T-helper 9 cell (primary cell): Measurements from ENCODE around the gene COL4A3.
"Not testable (repeated sequence)": the region's sequence is repeated elsewhere in the genome, so short reads cannot be mapped to it uniquely, and the experiment has no call there.

ENCODE experiments used
- DNase-seq: peaks from one replicate; pipeline ENCODE4 v3.0.0-alpha.2; 2020

Gene COL4A3

DNA sequence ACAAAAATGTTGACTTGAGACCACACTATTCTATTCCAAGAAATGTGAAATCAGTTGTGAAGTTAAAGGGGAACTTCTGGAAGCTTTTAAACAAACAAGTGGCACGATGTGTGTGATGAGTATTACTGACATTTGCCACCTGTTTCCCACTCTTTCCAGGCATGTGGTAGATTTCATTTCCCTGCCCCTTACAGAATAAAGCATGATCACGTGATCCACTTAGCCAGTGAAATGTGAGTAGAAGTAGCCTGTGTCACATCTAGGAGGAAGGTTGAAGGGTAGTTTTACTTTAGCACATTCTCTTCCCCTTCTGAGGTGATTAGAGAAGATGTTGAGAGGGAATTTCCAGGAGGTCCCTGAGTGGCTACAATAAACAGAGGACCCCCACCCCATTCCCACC lies 4.3 kb upstream of the COL4A3 start:
- DNase-seq: no peak

GRCh38 chr2:227161947-227162346 lies 2.5 kb upstream of the COL4A3 start:
- no peak for DNase-seq

DNA sequence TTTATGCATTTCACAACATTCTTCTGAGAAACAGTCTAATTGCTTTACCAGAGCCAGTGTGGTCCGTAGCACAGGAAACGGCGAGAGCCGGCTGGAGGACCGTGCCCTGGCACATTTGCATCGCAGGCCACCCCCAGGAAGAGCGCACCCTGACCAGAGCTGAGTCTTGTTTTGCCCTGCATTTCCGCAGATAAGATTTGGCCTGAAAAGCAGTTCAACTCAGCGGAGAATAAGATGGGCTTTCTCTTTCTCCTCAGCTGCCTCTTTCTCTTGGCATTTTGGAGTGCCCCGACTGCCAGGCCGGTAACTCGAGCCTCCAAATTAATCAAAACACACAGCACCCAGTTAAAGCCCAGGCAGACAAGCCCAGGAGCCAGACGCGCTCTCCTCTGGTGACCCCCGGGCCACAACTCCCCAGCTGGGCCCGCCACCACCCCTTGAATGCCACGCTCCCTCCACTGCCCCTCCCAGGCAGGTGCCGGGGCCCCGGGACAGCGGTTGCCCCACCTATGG lies 883 bp upstream of the COL4A3 start:
- DNase-seq: no peak

DNA sequence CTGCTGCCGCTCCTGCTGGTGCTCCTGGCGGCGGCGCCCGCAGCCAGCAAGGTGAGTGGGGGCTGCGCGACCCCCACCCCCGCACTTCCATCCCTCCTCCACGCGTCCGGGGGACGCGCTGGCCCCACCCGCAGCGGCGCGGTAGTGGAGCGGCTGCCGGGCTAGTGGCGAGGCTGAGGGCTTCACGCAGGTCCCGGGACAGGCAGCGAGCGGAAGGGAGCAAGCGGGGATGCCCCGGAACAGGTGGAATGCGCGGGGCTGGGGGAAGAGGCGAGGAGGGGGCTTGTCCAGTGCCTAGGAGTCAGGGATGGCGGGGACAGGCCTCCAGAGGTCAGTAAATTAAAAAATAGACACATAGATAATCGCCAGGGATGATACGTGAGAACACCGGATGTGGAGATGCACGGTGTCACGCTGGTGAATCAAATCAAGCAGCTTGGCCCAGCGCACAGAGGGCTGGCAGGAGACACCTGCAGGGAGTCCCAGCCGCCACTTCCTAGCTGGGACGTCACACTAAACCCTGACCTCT lies 403 bp downstream of the COL4A3 start:
- DNase-seq: no peak

GRCh38 chr2:227171779-227172178 lies 7.4 kb downstream of the COL4A3 start:
- not testable (repeated sequence) for DNase-seq

DNA sequence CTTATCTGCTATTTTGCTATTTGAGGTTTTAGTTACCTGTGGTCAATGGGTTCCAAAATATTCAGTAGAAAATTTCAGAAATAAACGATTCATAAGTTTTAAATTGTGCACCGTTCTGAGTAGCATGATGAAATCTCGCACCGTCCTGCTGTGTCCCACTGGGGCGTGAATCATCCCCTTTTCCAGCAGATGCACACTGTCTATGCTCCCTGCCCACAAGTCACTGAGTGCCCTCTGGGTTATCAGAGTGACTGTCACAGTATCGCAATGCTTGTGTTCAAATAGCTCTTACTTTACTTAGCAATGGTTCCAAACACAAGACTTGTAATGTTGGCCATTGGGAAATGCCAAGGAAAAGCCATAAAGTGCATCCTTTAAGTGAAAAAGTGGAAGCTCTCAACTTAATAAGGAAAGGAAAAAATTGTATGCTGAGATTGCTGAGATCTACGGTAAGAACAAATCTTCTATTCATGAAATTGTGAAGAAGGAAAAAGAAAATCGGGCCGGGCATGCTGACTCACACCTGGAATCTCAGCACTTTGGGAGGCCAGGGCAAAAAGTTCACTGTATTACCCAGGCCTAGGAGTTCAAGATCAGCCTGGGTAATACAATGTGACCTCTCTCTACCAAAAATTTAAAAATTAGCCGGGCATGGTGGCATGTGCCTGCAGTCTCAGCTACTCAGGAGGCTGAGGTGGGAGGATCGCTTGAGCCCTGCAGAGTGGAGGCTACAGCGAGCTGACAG lies 13.3 kb downstream of the COL4A3 start:
- no peak for DNase-seq

- no peak for DNase-seq
These were observed 15.7 kb downstream of the COL4A3 start for GRCh38 chr2:227179988-227180685.

DNA sequence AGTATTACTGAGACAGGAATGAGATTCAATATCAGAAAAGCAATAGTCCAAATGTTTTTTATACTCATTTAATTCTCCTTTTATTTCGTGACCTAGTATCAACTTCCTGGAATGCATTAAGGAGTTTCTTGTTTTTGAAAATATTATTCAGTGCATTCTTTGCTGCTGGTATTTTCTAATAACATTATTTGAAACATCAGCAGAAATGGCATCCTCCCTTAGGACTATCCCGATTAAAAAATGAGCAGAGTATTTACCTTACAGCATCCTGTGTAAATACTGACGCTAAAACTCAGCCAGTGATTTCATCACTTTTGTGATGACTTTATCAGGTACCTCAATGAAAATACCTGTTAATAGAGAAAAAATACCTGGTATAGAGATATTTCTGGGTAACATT lies 16.3 kb downstream of the COL4A3 start:
- DNase-seq: no peak

DNA sequence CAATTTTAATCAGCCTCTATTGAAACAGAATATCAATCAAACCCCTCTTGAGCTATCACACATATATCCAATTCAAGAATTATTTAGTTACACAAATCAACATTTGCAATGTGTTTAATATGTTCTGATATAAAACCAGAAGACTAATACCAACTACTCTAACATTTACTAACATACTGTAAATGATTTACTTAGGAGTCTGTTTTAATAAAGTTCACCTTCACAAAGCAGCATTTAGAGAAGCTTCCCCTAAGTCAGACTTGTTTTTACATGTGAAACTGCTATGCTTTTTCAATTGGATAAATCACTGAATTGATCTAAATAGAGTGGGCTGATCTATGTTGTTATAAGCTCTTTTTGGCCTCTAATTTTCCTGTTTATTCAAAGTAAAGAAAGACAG lies 18.3 kb downstream of the COL4A3 start:
- no peak for DNase-seq

GRCh38 chr2:227183657-227184367 lies 19.4 kb downstream of the COL4A3 start:
- no peak for DNase-seq

GRCh38 chr2:227185615-227186232 lies 21.3 kb downstream of the COL4A3 start:
- DNase-seq: no peak

DNA sequence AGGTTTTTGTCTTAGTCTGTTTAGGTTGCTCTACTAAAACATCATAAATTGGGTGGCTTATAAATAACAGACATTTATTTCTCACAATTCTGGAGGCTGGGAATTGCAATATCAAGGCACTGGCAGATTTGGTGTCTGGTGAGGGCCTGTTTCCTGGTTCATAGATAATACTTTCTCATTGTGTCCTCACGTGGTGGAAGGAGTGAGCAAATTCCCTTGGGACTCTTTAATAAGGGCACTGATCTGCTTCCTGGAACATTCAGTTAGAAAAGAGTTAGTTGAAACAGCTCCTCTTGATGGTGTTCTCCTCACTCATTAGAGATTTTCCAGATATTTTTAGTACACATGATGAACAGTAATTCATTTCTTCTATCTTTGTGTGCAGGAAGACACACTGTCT lies 22.3 kb downstream of the COL4A3 start:
- DNase-seq: no peak

GRCh38 chr2:227188292-227188691 lies 23.9 kb downstream of the COL4A3 start:
- no peak for DNase-seq

- no peak for DNase-seq
These were observed 26.9 kb downstream of the COL4A3 start for GRCh38 chr2:227191367-227191766.

DNA sequence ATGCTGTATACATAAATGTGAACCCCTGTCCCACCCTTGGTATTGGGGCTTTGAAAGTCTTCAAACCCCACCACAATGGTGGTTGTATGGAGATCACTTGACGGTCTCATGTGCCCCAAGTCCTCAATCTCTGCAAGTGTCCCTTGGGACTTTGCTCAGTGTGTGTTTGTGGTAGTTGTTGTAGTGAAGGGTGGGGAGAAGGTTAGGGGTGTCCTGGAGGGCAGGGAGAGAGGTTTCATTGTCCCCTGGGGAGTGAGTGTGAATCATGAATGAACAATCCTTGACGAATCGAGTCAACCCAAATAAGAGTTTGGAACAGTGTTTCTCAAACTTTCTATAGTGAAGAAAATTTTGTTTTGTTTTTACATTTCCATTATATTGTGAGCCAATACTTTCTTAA lies 28.1 kb downstream of the COL4A3 start:
- DNase-seq: no peak

DNA sequence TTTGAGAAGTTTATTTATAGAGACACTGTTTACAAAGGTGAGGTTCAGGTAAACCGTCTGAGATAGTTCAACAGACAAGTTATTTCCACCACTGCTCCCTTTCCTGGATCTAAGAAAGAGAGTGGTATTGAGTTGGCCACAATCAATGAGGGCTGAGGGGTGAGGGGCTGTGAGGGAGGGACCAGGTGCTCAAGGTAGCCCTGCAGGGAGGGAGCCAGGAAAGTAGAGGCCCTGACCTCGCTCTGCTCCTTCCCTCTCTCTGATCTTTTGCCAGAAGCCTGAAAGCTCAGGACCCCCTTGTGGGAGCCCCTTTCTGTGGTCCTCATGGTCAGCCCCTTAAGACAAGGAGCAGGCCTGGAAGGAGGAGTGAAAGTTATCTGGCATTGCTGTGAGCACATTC lies 29.8 kb downstream of the COL4A3 start:
- no peak for DNase-seq

- no peak for DNase-seq
These were observed 34.4 kb downstream of the COL4A3 start for GRCh38 chr2:227198866-227199265.

DNA sequence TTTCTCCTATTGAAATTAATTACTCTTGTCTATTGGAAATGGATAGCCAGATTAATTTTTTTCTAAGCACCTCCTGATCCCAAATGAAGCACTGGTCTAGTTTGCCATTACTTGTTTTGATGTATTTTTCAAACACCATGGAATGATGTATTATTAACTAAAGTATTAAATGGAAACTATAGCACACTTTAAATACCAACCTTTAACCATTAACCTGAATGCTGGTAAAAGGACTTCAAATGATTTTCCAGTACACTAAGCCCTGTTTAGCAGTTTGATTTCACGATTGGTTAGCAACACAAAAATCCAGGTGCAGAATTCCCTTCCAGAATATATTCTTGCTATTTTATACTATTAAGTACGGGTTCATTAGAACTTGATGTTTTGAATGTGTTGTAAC lies 37.3 kb downstream of the COL4A3 start:
- DNase-seq: no peak

GRCh38 chr2:227204452-227204851 lies 40.0 kb downstream of the COL4A3 start:
- no peak for DNase-seq

DNA sequence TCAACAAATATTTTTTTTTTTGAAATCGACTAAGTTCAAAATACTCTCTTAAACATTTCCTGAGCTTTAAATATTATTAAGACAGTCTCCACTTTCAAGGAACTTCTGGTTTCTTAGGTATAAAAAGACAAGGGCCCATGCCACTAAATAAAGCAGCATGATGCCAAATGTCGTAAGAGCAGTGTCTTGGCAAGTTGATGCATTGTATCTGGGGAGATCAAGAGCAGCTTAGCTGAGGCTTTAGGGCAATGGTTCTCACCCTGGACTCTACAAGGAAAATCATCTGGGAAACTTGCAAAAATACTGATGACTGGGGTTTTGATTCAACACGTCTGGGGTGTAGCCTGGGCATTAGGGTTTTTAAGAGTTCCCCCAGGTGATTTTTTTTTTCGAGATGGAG lies 41.3 kb downstream of the COL4A3 start:
- no peak for DNase-seq

GRCh38 chr2:227206406-227206805 lies 42.0 kb downstream of the COL4A3 start:
- no peak for DNase-seq

DNA sequence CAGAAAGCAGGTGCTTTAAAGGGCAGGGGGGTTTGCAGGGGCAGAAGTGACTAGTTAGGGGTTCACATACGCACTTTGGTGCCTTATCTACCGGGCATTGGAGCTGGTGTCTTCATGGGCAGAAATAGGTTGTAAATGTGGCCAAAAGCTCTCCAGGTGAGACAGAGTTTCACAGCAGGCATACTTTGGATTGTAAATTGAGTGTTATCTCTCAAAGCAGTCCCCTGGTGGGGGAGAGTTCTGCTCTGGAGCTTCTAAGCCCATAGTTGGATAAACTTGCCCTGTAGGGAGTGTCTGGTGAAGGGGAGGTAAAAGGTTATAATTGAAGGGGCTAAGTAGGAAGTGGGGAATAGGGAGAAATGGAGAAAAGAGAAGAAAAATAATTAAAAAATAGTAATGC lies 43.1 kb downstream of the COL4A3 start:
- no peak for DNase-seq

DNA sequence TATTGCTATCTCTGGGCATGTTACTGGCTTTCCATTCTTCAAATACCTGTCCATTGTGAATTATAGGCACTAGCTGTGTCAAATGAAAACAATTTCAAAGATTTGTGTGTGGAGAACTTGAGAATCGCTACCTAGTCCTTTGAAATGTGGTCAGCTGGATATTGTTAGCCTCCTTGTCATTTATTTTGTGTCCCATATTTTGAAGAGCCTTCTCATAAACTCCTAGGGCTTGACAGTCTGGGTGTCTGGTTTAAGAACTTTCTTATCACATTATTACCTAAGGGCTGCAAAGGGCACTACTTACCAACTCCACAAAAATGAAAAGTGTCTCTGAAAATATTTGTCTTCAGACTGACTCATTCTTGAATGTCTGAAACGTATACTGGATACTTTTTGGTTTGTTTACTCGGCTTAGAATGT lies 50.2 kb downstream of the COL4A3 start:
- DNase-seq: no peak
